GM19467 (cell line): Measurements from ENCODE around the gene ACP2.
A peak's percentile ranks its signal among the peaks of the same experiment; 100 is the strongest.

Experiments
- ATAC-seq: cut with Tn5 transposase; IDR thresholded peaks from one replicate; pipeline ENCODE4 v1.9.1; 2021; ENCODE audit warnings: mild to moderate bottlenecking, moderate library complexity; ENCODE audit not compliant: unreplicated experiment

The ACP2 gene, protein sequence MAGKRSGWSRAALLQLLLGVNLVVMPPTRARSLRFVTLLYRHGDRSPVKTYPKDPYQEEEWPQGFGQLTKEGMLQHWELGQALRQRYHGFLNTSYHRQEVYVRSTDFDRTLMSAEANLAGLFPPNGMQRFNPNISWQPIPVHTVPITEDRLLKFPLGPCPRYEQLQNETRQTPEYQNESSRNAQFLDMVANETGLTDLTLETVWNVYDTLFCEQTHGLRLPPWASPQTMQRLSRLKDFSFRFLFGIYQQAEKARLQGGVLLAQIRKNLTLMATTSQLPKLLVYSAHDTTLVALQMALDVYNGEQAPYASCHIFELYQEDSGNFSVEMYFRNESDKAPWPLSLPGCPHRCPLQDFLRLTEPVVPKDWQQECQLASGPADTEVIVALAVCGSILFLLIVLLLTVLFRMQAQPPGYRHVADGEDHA

GRCh38 chr11:47248664-47249377 lies at the start of gene ACP2:
TSS of gene ACP2 (minus strand) at chr11:47248814. CDS start at chr11:47248789, 25 bp downstream.
- peak; percentile 80 for ATAC-seq

DNA sequence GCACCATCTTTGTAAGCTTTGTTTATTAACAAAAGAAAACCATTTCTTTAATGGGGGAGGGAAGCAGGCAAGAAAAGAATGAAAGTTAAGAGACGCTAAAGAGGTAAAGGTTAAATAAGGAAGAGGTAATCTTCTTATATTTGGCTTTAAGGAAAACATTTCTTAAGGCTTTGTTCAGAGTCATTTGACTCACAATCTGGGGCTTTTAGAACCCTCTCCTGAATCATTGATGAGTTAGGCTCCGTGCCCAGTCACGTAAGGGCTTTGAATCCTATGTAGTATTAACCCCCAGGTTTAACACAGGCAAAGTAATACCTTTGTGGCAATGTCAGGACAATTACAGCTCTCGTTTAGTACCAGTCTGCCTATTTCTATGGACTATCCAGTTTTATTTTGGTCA lies 47.4 kb upstream of the ACP2 start:
- no peak for ATAC-seq

DNA sequence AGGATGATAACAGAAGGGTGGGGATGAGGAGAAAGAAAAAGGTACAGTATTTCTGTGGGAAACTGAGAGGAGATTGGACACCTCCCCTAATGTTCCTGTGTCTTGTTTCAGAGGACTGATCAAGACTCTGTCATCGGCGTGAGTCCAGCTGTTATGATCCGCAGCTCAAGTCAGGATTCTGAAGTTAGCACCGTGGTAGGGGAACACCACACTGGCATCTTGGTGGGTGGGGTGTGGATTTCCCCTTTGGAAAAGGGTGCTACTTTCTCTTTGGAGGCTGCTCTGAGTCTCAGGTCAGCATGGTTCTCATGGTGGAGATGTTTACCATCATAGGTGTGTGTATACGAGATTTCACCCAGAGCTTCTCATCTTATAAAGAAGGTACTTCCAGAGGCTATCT lies 46.8 kb upstream of the ACP2 start:
- no peak for ATAC-seq

DNA sequence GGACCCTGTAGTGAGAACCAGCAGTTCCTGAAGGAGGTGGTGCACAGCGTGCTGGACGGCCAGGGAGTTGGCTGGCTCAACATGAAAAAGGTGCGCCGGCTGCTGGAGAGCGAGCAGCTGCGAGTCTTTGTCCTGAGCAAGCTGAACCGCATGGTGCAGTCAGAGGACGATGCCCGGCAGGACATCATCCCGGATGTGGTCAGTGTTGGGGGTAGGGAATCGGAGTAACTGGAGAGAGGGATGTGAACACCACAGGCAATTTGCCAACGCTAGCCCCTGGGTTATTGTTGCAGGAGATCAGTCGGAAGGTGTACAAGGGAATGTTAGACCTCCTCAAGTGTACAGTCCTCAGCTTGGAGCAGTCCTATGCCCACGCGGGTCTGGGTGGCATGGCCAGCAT lies 41.2 kb upstream of the ACP2 start:
- ATAC-seq = no peak

GRCh38 chr11:47288066-47288465 lies 39.5 kb upstream of the ACP2 start:
- no peak for ATAC-seq

DNA sequence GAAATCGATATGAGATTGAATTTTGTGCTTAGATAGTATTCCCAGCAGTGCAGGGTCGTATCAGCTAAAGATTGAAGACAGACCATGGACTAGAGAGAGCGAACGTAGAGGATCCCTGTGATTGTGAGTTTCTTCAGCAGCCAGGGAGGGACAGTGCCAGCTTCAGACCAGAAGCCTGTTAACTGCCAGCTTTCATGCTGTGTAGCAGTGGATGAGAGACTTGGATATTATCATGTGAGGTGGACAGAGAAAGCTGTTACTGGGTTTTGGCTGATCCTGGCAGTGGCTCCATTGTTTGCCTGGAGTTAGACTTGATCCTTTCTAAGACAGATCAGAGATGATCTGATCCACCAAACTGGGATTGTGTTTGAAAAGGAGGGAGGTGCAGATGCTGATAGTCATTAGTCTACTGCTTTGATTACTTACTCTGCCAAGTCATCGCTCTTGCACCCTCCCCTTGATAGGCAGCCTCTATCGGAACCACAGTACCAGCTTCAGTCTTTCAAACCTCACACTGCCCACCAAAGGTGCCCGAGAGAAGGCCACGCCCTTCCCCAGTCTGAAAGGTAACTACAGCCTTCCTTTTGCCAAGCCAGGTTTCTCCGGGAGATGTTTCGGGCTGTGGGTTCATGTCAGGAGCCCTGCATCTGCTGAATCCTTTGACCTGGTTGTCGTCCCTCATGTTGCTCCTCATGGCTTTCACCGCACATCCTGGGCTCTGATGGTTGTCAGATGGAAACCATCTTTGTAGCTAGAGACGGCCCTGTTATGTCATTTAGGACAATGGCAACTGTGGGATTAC lies 37.6 kb upstream of the ACP2 start:
- ATAC-seq = no peak

DNA sequence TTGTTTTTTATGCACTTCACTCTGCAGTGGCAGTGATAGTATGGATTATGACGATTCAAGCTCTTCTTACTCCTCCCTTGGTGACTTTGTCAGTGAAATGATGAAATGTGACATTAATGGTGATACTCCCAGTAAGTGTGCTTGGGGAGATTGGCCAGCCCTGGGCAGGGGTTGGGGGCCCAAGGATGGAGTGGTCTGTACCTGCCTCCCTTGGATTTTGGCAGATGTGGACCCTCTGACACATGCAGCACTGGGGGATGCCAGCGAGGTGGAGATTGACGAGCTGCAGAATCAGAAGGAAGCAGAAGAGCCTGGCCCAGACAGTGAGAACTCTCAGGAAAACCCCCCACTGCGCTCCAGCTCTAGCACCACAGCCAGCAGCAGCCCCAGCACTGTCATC lies 35.5 kb upstream of the ACP2 start:
- ATAC-seq = no peak

DNA sequence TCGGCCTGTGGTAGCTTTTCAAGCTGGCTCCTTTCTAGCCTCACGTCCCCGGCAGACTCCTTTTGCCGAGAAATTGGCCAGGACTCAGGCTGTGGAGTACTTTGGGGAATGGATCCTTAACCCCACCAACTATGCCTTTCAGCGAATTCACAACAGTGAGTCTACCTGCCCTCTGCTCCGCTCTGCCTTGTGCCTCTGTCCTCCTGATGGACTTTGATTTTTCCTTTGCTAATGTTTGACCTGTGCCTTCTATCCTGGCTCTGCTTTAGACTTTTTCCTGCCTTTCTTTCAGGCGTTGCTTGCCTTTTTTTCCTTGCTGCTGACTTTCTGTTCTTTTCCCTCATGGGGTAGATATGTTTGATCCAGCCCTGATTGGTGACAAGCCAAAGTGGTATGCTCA lies 33.8 kb upstream of the ACP2 start:
- ATAC-seq = no peak

- no peak for ATAC-seq
Observed at GRCh38 chr11:47280860-47281259, 32.2 kb upstream of the ACP2 start.

DNA sequence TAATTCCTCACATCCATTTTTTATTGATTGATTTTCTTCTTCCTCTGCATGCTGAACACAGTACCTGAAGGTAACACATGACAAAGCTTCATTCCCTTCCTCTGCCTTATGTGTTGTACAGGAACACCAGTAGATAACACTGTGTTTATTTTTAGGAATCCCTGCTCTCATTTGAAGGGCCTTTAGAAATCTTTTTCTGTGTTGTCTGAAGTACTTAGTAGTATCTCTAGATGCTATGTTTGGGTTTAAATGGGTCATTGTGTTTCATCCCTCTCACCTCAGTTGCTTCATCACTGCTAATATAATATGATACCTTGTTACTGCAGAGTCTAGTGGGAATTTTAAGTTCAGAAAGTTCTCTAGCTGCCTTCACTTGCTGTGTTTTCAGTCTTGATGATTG lies 31.5 kb upstream of the ACP2 start:
- ATAC-seq = no peak

DNA sequence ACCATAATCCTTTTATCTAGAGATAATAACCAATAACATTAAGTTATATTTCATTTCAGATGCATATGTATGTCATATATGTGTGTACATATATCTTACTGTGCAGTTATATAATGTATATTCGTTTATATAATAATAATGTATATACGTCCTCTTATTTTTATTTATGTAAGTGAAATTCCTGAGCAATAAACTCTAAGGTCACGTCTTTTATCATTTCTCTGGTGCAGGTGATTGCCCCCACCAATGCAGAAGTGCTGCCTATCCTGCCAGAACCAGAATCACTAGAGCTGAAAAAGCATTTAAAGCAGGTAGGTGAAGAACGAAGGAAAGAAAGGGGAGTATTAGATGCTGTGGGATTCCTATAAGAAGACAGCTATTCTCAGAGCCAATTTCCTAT lies 30.2 kb upstream of the ACP2 start:
- no peak for ATAC-seq

- ATAC-seq = no peak
Observed at GRCh38 chr11:47278058-47278457, 29.4 kb upstream of the ACP2 start.

DNA sequence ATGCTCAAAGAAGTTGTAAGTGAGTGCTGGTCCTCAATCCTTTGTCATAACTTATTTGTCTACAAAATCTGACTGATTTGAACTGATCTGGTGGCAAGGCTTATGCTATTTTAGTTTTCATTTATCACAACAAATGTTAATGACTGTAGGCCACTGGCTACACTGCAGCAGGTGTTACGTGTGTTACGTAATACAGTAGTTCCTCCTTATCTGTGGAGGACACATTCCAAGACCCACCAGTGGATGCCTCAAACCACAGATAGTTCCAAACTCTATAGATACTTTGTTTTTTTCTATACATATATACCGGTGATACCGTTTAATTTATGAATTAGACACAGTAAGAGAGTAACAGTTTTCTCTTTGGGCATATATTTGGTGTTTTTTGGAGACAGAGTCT lies 28.3 kb upstream of the ACP2 start:
- ATAC-seq = no peak

GRCh38 chr11:47274495-47275235 lies 26.1 kb upstream of the ACP2 start:
- no peak for ATAC-seq

DNA sequence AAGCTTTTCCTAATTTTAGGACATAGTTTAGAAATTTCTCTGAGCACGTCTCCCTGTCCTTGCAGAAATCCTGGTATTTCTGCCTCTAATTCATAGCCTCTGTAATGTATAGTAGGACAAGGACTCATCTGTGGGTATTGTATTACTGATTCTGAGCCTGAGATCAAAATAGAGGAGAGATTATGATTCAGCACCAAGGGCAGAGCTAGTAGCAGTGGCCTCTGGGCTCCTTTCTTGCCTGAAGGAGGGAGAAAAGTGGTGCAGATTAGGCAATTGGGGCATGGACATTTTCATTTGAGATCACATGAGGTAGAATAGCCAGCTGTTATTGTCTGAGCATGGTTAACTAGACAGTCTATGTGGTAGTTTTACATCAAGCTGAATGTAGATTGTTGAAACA lies 24.1 kb upstream of the ACP2 start:
- no peak for ATAC-seq

- no peak for ATAC-seq
Observed at GRCh38 chr11:47271961-47272661, 23.5 kb upstream of the ACP2 start.

DNA sequence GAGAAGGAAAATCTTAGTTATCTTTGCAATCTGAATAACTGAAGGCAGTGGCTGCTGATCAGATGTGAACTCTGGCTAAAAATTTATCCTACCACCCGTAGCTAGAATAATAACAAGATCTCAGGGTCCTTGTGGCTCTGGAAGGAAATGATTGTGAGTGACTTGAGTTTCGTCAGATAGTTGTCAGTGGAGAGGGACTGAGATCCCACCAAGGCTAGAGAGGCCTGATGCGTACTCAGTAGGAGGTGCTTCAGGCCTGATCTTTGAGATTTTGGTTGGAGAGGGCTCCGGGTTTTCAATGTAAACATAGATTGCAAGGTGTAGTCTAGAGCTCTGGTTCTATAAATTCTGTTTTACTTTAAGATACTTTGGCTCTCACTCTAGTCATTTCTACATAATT lies 22.7 kb upstream of the ACP2 start:
- no peak for ATAC-seq

GRCh38 chr11:47270331-47271271 lies 22.0 kb upstream of the ACP2 start:
- no peak for ATAC-seq

GRCh38 chr11:47269829-47270305 lies 21.3 kb upstream of the ACP2 start, which contains the start of gene MADD:
TSS of gene MADD (plus strand) at chr11:47270133.
- peak; percentile 69 for ATAC-seq
